ENCODE results near the gene CADPS2.

CADPS2 gene

DNA sequence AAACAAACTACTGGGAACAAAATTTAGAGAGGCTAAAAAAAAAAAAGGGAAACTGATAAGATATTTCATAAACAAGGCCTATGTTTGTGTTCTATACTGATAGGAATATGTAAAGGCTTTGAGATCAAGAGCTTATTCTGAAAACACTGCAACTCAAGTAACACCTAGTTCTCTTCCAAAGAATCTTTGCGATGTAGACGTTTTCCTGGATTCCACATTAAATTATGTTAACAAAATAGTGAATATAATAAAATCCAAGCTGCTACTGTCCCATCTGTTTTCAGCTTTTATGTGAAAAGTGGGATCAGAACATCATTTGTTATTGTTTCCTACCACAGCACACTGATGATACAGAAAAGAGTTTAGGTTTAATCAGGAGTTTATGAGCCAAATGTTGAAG is 130.6 kb downstream of the CADPS2 start:
- no peak for ATAC-seq
- TF ChIP-seq ZFP30 (CRISPR knock-in tag; IDR thresholded peaks at IDR 0.05), result no peak
- TF ChIP-seq ZNF565 (CRISPR knock-in tag; conservative IDR thresholded peaks at IDR 0.05; ENCODE audit: low read depth), result no peak
- TF ChIP-seq, protein P1, sequence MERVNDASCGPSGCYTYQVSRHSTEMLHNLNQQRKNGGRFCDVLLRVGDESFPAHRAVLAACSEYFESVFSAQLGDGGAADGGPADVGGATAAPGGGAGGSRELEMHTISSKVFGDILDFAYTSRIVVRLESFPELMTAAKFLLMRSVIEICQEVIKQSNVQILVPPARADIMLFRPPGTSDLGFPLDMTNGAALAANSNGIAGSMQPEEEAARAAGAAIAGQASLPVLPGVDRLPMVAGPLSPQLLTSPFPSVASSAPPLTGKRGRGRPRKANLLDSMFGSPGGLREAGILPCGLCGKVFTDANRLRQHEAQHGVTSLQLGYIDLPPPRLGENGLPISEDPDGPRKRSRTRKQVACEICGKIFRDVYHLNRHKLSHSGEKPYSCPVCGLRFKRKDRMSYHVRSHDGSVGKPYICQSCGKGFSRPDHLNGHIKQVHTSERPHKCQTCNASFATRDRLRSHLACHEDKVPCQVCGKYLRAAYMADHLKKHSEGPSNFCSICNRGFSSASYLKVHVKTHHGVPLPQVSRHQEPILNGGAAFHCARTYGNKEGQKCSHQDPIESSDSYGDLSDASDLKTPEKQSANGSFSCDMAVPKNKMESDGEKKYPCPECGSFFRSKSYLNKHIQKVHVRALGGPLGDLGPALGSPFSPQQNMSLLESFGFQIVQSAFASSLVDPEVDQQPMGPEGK (CRISPR knock-in tag; IDR thresholded peaks at IDR 0.05; ENCODE audit: borderline replicate concordance), result no peak
- no peak for TF ChIP-seq BACH2 (CRISPR knock-in tag; IDR thresholded peaks at IDR 0.05; ENCODE audit: borderline replicate concordance)
- no peak for TF ChIP-seq ZFP3 (CRISPR knock-in tag; IDR thresholded peaks at IDR 0.05)
- TF ChIP-seq OSR1 (CRISPR knock-in tag; IDR thresholded peaks at IDR 0.05), result no peak
- no peak for TF ChIP-seq GLIS3 (CRISPR knock-in tag; IDR thresholded peaks at IDR 0.05)
- TF ChIP-seq ESRRG (CRISPR knock-in tag; IDR thresholded peaks at IDR 0.05), result no peak
- TF ChIP-seq ARNTL (CRISPR knock-in tag; IDR thresholded peaks at IDR 0.05; ENCODE audit: borderline replicate concordance, low read depth), result no peak
- no peak for TF ChIP-seq PPARA (CRISPR knock-in tag; IDR thresholded peaks at IDR 0.05; ENCODE audit: borderline replicate concordance)
- TF ChIP-seq, protein P2, sequence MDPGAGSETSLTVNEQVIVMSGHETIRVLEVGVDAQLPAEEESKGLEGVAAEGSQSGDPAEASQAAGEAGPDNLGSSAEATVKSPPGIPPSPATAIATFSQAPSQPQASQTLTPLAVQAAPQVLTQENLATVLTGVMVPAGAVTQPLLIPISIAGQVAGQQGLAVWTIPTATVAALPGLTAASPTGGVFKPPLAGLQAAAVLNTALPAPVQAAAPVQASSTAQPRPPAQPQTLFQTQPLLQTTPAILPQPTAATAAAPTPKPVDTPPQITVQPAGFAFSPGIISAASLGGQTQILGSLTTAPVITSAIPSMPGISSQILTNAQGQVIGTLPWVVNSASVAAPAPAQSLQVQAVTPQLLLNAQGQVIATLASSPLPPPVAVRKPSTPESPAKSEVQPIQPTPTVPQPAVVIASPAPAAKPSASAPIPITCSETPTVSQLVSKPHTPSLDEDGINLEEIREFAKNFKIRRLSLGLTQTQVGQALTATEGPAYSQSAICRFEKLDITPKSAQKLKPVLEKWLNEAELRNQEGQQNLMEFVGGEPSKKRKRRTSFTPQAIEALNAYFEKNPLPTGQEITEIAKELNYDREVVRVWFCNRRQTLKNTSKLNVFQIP (CRISPR knock-in tag; IDR thresholded peaks at IDR 0.05; ENCODE audit: borderline replicate concordance, low read depth), result no peak
- TF ChIP-seq ZC3H10 (CRISPR knock-in tag; IDR thresholded peaks at IDR 0.05), result no peak
- no peak for TF ChIP-seq ZNF70 (CRISPR knock-in tag; IDR thresholded peaks at IDR 0.05)
- TF ChIP-seq ZNF8 (CRISPR knock-in tag; IDR thresholded peaks at IDR 0.05), result no peak
- TF ChIP-seq, protein P3, sequence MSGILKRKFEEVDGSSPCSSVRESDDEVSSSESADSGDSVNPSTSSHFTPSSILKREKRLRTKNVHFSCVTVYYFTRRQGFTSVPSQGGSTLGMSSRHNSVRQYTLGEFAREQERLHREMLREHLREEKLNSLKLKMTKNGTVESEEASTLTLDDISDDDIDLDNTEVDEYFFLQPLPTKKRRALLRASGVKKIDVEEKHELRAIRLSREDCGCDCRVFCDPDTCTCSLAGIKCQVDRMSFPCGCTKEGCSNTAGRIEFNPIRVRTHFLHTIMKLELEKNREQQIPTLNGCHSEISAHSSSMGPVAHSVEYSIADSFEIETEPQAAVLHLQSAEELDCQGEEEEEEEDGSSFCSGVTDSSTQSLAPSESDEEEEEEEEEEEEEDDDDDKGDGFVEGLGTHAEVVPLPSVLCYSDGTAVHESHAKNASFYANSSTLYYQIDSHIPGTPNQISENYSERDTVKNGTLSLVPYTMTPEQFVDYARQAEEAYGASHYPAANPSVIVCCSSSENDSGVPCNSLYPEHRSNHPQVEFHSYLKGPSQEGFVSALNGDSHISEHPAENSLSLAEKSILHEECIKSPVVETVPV (CRISPR knock-in tag; IDR thresholded peaks at IDR 0.05), result no peak
- no peak for TF ChIP-seq TOX (CRISPR knock-in tag; IDR thresholded peaks at IDR 0.05; ENCODE audit: borderline replicate concordance)
- TF ChIP-seq, protein P4, sequence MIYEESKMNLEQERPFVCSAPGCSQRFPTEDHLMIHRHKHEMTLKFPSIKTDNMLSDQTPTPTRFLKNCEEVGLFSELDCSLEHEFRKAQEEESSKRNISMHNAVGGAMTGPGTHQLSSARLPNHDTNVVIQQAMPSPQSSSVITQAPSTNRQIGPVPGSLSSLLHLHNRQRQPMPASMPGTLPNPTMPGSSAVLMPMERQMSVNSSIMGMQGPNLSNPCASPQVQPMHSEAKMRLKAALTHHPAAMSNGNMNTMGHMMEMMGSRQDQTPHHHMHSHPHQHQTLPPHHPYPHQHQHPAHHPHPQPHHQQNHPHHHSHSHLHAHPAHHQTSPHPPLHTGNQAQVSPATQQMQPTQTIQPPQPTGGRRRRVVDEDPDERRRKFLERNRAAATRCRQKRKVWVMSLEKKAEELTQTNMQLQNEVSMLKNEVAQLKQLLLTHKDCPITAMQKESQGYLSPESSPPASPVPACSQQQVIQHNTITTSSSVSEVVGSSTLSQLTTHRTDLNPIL (CRISPR knock-in tag; IDR thresholded peaks at IDR 0.05; ENCODE audit: low read depth), result no peak
- no peak for TF ChIP-seq SNAI2 (CRISPR knock-in tag; IDR thresholded peaks at IDR 0.05)
- no peak for TF ChIP-seq RARB (CRISPR knock-in tag; IDR thresholded peaks at IDR 0.05)
- TF ChIP-seq, protein P5, sequence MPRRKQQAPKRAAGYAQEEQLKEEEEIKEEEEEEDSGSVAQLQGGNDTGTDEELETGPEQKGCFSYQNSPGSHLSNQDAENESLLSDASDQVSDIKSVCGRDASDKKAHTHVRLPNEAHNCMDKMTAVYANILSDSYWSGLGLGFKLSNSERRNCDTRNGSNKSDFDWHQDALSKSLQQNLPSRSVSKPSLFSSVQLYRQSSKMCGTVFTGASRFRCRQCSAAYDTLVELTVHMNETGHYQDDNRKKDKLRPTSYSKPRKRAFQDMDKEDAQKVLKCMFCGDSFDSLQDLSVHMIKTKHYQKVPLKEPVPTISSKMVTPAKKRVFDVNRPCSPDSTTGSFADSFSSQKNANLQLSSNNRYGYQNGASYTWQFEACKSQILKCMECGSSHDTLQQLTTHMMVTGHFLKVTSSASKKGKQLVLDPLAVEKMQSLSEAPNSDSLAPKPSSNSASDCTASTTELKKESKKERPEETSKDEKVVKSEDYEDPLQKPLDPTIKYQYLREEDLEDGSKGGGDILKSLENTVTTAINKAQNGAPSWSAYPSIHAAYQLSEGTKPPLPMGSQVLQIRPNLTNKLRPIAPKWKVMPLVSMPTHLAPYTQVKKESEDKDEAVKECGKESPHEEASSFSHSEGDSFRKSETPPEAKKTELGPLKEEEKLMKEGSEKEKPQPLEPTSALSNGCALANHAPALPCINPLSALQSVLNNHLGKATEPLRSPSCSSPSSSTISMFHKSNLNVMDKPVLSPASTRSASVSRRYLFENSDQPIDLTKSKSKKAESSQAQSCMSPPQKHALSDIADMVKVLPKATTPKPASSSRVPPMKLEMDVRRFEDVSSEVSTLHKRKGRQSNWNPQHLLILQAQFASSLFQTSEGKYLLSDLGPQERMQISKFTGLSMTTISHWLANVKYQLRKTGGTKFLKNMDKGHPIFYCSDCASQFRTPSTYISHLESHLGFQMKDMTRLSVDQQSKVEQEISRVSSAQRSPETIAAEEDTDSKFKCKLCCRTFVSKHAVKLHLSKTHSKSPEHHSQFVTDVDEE (CRISPR knock-in tag; IDR thresholded peaks at IDR 0.05), result no peak

DNA sequence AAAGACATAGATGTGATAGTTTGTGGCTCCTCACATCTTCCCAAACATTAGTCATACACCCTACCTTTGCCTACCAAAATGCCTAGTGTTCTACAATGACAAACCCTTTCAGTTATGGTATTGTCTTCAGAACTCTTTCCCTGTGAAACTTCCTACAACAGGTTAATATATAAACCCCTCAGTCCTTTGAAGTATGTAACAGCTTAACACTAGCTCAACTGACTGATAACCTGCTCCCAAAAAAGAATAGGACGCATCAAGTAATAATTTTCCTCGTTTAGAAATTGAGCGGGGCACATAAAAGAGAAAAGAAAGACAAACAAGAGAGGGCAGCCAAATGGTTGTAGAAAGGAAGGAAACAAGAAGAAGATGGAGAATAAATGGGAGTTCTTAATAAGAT is 133.7 kb downstream of the CADPS2 start:
- ATAC-seq, result no peak
- no peak for TF ChIP-seq RARB (CRISPR knock-in tag; IDR thresholded peaks at IDR 0.05)
- TF ChIP-seq, protein P4 (CRISPR knock-in tag; IDR thresholded peaks at IDR 0.05; ENCODE audit: low read depth), result no peak
- TF ChIP-seq, protein P5 (CRISPR knock-in tag; IDR thresholded peaks at IDR 0.05), result no peak
- TF ChIP-seq GLIS3 (CRISPR knock-in tag; IDR thresholded peaks at IDR 0.05), result no peak
- TF ChIP-seq TOX (CRISPR knock-in tag; IDR thresholded peaks at IDR 0.05; ENCODE audit: borderline replicate concordance), result no peak
- no peak for TF ChIP-seq ZC3H10 (CRISPR knock-in tag; IDR thresholded peaks at IDR 0.05)
- TF ChIP-seq ISL1 (CRISPR knock-in tag; IDR thresholded peaks at IDR 0.05), result no peak
- TF ChIP-seq ARNTL (CRISPR knock-in tag; IDR thresholded peaks at IDR 0.05; ENCODE audit: borderline replicate concordance, low read depth), result no peak
- TF ChIP-seq BACH2 (CRISPR knock-in tag; IDR thresholded peaks at IDR 0.05; ENCODE audit: borderline replicate concordance), result no peak
- TF ChIP-seq CSDC2 (CRISPR knock-in tag; IDR thresholded peaks at IDR 0.05), result no peak

All from SK-N-SH treated with all-trans-retinoic acid at 6 μM for 48 hours (cell line).